ENCODE measurements around the gene CCDC91.

DNA sequence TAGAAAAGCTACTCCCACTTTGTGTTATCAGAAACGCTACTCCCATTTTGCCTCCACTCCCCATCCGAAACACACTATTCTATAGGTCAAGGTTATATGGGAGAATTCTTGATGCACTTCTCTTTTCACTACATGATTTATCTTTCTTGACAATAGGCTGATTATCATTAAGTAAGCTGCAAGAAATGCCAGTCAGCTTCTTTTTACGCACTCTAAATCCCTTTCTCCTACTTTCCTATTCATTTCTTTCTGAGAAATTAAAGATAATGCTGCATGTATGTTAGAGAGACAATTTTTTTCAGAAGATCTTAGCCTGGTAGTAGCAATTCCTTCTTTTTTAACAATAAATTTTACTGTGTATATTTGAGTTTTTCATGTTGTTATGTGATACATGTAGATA, 41.0 kb upstream of the CCDC91 start:
- TF ChIP-seq, protein P1, sequence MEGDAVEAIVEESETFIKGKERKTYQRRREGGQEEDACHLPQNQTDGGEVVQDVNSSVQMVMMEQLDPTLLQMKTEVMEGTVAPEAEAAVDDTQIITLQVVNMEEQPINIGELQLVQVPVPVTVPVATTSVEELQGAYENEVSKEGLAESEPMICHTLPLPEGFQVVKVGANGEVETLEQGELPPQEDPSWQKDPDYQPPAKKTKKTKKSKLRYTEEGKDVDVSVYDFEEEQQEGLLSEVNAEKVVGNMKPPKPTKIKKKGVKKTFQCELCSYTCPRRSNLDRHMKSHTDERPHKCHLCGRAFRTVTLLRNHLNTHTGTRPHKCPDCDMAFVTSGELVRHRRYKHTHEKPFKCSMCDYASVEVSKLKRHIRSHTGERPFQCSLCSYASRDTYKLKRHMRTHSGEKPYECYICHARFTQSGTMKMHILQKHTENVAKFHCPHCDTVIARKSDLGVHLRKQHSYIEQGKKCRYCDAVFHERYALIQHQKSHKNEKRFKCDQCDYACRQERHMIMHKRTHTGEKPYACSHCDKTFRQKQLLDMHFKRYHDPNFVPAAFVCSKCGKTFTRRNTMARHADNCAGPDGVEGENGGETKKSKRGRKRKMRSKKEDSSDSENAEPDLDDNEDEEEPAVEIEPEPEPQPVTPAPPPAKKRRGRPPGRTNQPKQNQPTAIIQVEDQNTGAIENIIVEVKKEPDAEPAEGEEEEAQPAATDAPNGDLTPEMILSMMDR (IDR thresholded peaks at IDR 0.05) = no peak
- no peak for TF ChIP-seq POLR2A (IDR thresholded peaks at IDR 0.05)
